ENCODE data around the gene CLTB.

Gene CLTB

DNA sequence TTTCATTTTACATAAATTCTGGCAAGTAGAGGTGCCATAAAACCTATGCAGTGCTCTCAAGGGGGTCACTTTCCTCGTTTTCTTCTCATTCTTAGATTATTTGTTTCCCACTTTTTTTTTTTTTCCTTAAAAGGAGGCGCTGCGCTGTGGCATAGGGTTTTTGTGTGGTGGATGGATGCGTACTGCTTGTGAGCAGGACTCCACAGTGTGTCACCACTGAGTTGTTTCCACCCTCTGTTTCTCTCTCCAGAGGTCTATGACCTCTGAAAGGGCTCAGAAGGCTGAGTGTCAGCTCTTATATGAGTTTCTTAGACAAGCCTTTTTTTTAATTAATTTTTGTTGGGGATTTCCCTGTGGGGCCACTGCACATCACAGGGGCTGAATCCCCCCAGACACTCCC lies 13.6 kb upstream of the CLTB start:
- Histone ChIP-seq H3K9ac (ENCODE audit: low read depth in 1 of 2, low read length in 2 of 2) (no peak overlapping the region), H3K27me3 (ENCODE audit: control insufficient read depth in 1 of 2, insufficient read depth in 2 of 2, low read length in 2 of 2) (no peaks in the 10 kb centered on the region), H3K9me3 (ENCODE audit: control insufficient read depth in 1 of 2, low read length in 2 of 2) (no peaks in the 10 kb centered on the region), H3K36me3 (ENCODE audit: control insufficient read depth in 1 of 2, insufficient read depth in 2 of 2, low read length in 2 of 2) (no peaks in the 10 kb centered on the region), H3K4me1 (ENCODE audit: control insufficient read depth in 1 of 2, insufficient read depth in 2 of 2, low read length in 2 of 2) (no peaks in the 10 kb centered on the region), H3K4me3 (ENCODE audit: low read depth in 1 of 2, low read length in 2 of 2) (no peak overlapping the region), H3K27ac (ENCODE audit: low read depth, low read length) (no peak overlapping the region)

DNA sequence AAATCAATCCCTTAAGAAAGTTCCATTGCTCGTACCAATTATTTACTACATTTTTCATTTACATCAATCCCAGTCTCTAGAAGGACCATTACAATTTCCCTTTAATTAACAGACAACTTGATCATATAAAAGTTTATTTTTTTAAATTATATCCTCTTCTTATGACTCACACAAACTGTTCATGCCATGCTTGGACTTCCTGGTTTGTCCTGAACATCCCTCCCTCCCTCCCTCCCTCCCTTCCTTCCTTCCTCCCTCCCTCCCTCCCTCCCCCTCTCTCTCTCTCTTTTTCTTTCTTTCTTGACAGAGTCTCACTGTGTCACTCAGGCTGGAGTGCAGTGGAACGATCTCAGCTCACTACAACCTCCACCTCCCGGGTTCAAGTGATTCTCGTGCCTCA lies 11.6 kb upstream of the CLTB start:
- Histone ChIP-seq H3K27me3 (ENCODE audit: control insufficient read depth in 1 of 2, insufficient read depth in 2 of 2, low read length in 2 of 2) (no peaks in the 10 kb centered on the region), H3K27ac (ENCODE audit: low read depth, low read length) (no peak overlapping the region), H3K9me3 (ENCODE audit: control insufficient read depth in 1 of 2, low read length in 2 of 2) (no peaks in the 10 kb centered on the region), H3K9ac (ENCODE audit: low read depth in 1 of 2, low read length in 2 of 2) (no peak overlapping the region), H3K4me1 (ENCODE audit: control insufficient read depth in 1 of 2, insufficient read depth in 2 of 2, low read length in 2 of 2) (no peaks in the 10 kb centered on the region), H3K36me3 (ENCODE audit: control insufficient read depth in 1 of 2, insufficient read depth in 2 of 2, low read length in 2 of 2) (no peaks in the 10 kb centered on the region), H3K4me3 (ENCODE audit: low read depth in 1 of 2, low read length in 2 of 2) (no peak overlapping the region)

DNA sequence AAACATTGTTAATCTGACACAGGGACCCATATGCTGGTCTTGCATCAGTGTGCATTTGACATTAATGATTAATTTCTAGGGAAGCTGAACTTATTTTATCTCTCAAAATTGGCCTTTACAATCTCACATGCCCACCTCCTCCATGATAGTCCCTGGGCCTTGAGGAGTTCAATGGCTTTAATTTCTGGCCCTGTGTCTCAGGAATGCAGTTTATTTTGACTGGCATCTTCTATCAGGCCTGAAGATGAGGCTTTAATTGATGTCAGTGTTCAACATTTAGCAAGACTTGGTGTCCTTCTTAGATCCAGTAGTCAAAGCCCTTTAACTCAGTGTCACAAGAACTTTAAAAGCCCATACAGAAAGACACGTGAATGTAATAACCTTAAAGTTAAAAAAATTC lies 10.5 kb upstream of the CLTB start:
- no peaks in the 10 kb centered on the region for H3K9me3 ChIP-seq (ENCODE audit: control insufficient read depth in 1 of 2, low read length in 2 of 2)
- H3K4me1 ChIP-seq (ENCODE audit: control insufficient read depth in 1 of 2, insufficient read depth in 2 of 2, low read length in 2 of 2), result no peaks in the 10 kb centered on the region
- no peaks in the 10 kb centered on the region for H3K36me3 ChIP-seq (ENCODE audit: control insufficient read depth in 1 of 2, insufficient read depth in 2 of 2, low read length in 2 of 2)
- no peak overlapping the region for H3K4me3 ChIP-seq (ENCODE audit: low read depth in 1 of 2, low read length in 2 of 2)
- no peaks in the 10 kb centered on the region for H3K27me3 ChIP-seq (ENCODE audit: control insufficient read depth in 1 of 2, insufficient read depth in 2 of 2, low read length in 2 of 2)
- no peak overlapping the region for H3K9ac ChIP-seq (ENCODE audit: low read depth in 1 of 2, low read length in 2 of 2)
- H3K27ac ChIP-seq (ENCODE audit: low read depth, low read length), result no peak overlapping the region

DNA sequence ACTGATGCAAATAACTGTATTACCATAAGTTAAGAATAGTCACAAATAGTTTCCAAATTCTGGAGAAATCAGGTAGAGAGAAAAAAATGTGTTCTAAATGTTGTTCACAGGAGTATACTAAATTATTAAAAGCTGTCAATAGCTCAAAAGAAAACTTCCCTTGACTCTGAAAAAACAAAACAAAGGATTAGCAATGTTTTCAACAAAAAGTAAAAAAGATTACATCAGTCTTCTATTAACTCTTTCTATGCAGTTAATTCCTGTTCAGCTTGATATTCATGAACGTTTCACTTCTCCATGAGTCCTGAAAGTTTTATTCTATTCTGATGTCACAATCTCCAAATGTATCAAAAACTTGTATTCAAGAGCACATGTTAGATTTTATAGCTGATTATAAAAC lies 9.5 kb upstream of the CLTB start:
- H3K27ac ChIP-seq (ENCODE audit: low read depth, low read length), result no peak overlapping the region
- no peak overlapping the region for H3K4me3 ChIP-seq (ENCODE audit: low read depth in 1 of 2, low read length in 2 of 2)
- no peaks in the 10 kb centered on the region for H3K9me3 ChIP-seq (ENCODE audit: control insufficient read depth in 1 of 2, low read length in 2 of 2)
- H3K4me1 ChIP-seq (ENCODE audit: control insufficient read depth in 1 of 2, insufficient read depth in 2 of 2, low read length in 2 of 2), result no peaks in the 10 kb centered on the region
- no peaks in the 10 kb centered on the region for H3K36me3 ChIP-seq (ENCODE audit: control insufficient read depth in 1 of 2, insufficient read depth in 2 of 2, low read length in 2 of 2)
- no peaks in the 10 kb centered on the region for H3K27me3 ChIP-seq (ENCODE audit: control insufficient read depth in 1 of 2, insufficient read depth in 2 of 2, low read length in 2 of 2)
- H3K9ac ChIP-seq (ENCODE audit: low read depth in 1 of 2, low read length in 2 of 2), result no peak overlapping the region

DNA sequence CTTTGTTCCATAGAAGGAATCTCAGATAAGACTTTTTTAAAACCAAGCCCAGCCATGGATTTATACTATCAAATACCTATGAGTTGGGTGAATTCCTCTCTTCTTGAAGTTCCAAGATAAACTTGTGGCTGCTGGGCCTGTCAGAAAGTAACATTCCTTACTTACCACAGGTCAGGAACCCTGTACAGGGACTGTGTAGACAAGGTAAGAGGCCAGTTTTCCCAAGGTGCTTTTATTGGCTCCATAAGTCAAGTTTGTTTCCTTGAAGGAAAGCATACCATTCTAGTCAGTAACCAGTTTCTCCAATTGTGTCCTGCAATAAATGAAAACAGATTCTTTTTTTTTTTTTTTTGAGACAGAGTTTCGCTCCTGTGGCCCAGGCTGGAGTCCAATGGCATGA lies 8.8 kb upstream of the CLTB start:
- Histone ChIP-seq H3K27me3 (ENCODE audit: control insufficient read depth in 1 of 2, insufficient read depth in 2 of 2, low read length in 2 of 2) (no peaks in the 10 kb centered on the region), H3K27ac (ENCODE audit: low read depth, low read length) (no peak overlapping the region), H3K36me3 (ENCODE audit: control insufficient read depth in 1 of 2, insufficient read depth in 2 of 2, low read length in 2 of 2) (no peaks in the 10 kb centered on the region), H3K4me3 (ENCODE audit: low read depth in 1 of 2, low read length in 2 of 2) (no peak overlapping the region), H3K4me1 (ENCODE audit: control insufficient read depth in 1 of 2, insufficient read depth in 2 of 2, low read length in 2 of 2) (no peaks in the 10 kb centered on the region), H3K9me3 (ENCODE audit: control insufficient read depth in 1 of 2, low read length in 2 of 2) (no peaks in the 10 kb centered on the region), H3K9ac (ENCODE audit: low read depth in 1 of 2, low read length in 2 of 2) (no peak overlapping the region)

GRCh38 chr5:176424181-176424580 lies 7.8 kb upstream of the CLTB start:
- no peaks in the 10 kb centered on the region for H3K36me3 ChIP-seq (ENCODE audit: control insufficient read depth in 1 of 2, insufficient read depth in 2 of 2, low read length in 2 of 2)
- no peak overlapping the region for H3K27ac ChIP-seq (ENCODE audit: low read depth, low read length)
- H3K4me3 ChIP-seq (ENCODE audit: low read depth in 1 of 2, low read length in 2 of 2), result no peak overlapping the region
- H3K9me3 ChIP-seq (ENCODE audit: control insufficient read depth in 1 of 2, low read length in 2 of 2), result no peaks in the 10 kb centered on the region
- H3K9ac ChIP-seq (ENCODE audit: low read depth in 1 of 2, low read length in 2 of 2), result no peak overlapping the region
- H3K27me3 ChIP-seq (ENCODE audit: control insufficient read depth in 1 of 2, insufficient read depth in 2 of 2, low read length in 2 of 2), result no peaks in the 10 kb centered on the region
- no peaks in the 10 kb centered on the region for H3K4me1 ChIP-seq (ENCODE audit: control insufficient read depth in 1 of 2, insufficient read depth in 2 of 2, low read length in 2 of 2)

DNA sequence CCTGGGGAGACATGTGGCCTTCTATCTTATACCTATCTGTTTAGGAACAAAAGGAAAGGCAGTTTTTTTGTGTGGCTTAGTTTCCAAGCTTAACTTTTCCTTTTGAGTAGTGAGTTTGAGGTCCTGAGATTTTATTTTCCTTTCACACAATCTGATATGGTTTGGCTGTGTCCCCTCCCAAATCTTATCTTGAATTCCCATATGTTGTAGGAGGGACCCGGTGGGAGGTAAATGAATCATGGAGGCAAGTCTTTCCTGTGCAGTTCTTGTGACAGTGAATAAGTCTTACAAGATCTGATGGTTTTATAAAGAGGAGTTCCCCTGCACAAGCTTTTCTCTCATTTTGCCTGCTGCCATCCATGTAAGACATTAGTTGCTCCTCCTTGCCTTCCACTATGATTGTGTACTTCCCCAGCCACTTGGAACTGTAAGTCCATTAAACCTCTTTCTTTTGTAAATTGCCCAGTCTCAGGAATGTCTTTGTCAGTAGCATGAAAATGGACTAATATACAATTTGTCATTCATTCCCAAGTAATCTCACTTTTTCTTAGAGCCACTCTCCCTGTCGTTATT lies 4.7 kb upstream of the CLTB start:
- Histone ChIP-seq H3K9me3 (ENCODE audit: control insufficient read depth in 1 of 2, low read length in 2 of 2) (no peaks in the 10 kb centered on the region), H3K27me3 (ENCODE audit: control insufficient read depth in 1 of 2, insufficient read depth in 2 of 2, low read length in 2 of 2) (no peaks in the 10 kb centered on the region), H3K27ac (ENCODE audit: low read depth, low read length) (no peak overlapping the region), H3K4me3 (ENCODE audit: low read depth in 1 of 2, low read length in 2 of 2) (no peak overlapping the region), H3K9ac (ENCODE audit: low read depth in 1 of 2, low read length in 2 of 2) (no peak overlapping the region), H3K36me3 (ENCODE audit: control insufficient read depth in 1 of 2, insufficient read depth in 2 of 2, low read length in 2 of 2) (no peaks in the 10 kb centered on the region), H3K4me1 (ENCODE audit: control insufficient read depth in 1 of 2, insufficient read depth in 2 of 2, low read length in 2 of 2) (peaks cover 7% of the 10 kb centered on the region in 2 donors)

GRCh38 chr5:176420086-176420485 lies 3.7 kb upstream of the CLTB start:
- H3K27ac ChIP-seq (ENCODE audit: low read depth, low read length), result no peak overlapping the region

DNA sequence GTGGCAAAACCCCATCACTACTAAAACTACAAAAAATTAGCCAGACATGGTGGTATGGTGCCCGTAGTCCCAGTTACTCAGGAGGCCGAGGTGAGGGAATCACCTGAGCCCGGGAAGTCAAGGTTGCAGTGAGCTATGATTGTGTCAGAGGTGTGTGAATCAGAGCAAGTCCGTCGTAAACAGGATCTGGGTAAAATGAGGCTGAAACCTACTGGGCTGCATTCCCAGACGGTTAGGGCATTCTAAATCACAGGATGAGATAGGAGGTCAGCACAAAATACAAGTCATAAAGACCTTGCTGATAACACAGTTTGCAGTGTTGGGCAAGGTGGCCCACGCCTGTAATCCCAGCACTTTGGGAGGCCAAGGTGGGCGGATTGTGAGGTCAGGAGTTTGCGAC lies 1.9 kb upstream of the CLTB start:
- Histone ChIP-seq H3K4me3 (ENCODE audit: low read depth in 1 of 2, low read length in 2 of 2) (no peak overlapping the region), H3K36me3 (ENCODE audit: control insufficient read depth in 1 of 2, insufficient read depth in 2 of 2, low read length in 2 of 2) (no peaks in the 10 kb centered on the region), H3K9ac (ENCODE audit: low read depth in 1 of 2, low read length in 2 of 2) (no peak overlapping the region), H3K27me3 (ENCODE audit: control insufficient read depth in 1 of 2, insufficient read depth in 2 of 2, low read length in 2 of 2) (no peaks in the 10 kb centered on the region), H3K4me1 (ENCODE audit: control insufficient read depth in 1 of 2, insufficient read depth in 2 of 2, low read length in 2 of 2) (peaks cover 24% of the 10 kb centered on the region in 2 donors), H3K27ac (ENCODE audit: low read depth, low read length) (no peak overlapping the region), H3K9me3 (ENCODE audit: control insufficient read depth in 1 of 2, low read length in 2 of 2) (no peaks in the 10 kb centered on the region)

More at GRCh38 chr5:176420086-176420485, 3.7 kb upstream of the CLTB start:
- Histone ChIP-seq H3K9me3 (ENCODE audit: control insufficient read depth in 1 of 2, low read length in 2 of 2) (no peaks in the 10 kb centered on the region), H3K4me3 (ENCODE audit: low read depth in 1 of 2, low read length in 2 of 2) (no peak overlapping the region), H3K27me3 (ENCODE audit: control insufficient read depth in 1 of 2, insufficient read depth in 2 of 2, low read length in 2 of 2) (no peaks in the 10 kb centered on the region), H3K4me1 (ENCODE audit: control insufficient read depth in 1 of 2, insufficient read depth in 2 of 2, low read length in 2 of 2) (peaks cover 10 to 13% of the 10 kb centered on the region in 2 donors), H3K9ac (ENCODE audit: low read depth in 1 of 2, low read length in 2 of 2) (no peak overlapping the region), H3K36me3 (ENCODE audit: control insufficient read depth in 1 of 2, insufficient read depth in 2 of 2, low read length in 2 of 2) (no peaks in the 10 kb centered on the region)

DNA sequence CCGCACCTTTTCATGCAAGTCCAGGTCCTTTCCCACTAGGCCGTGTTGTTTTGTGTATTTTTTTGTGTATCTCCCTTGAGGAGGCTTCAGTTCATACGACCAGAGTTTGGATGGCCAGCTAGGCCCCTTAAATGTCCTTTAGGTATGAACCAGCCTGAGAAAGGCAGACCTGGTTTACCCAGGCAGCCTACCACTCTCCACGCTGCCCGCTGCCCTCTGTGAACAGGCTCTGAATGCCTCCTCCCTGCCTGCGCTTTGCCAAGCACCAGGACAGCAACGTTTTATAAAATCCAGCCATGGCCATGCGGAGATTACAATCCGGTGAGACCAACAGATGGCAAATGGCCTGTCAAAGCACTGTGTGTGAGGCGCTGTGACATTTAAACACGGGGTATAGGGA lies 626 bp upstream of the CLTB start:
- no peaks in the 10 kb centered on the region for H3K9me3 ChIP-seq (ENCODE audit: control insufficient read depth in 1 of 2, low read length in 2 of 2)
- H3K27me3 ChIP-seq (ENCODE audit: control insufficient read depth in 1 of 2, insufficient read depth in 2 of 2, low read length in 2 of 2), result no peaks in the 10 kb centered on the region
- peaks cover 3 to 4% of the 10 kb centered on the region in 2 donors for H3K36me3 ChIP-seq (ENCODE audit: control insufficient read depth in 1 of 2, insufficient read depth in 2 of 2, low read length in 2 of 2)
- no peak overlapping the region for H3K27ac ChIP-seq (ENCODE audit: low read depth, low read length)
- H3K9ac ChIP-seq (ENCODE audit: low read depth in 1 of 2, low read length in 2 of 2), result peak overlapping the region in 1 of 2 donors; percentile 70
- peaks cover 29 to 32% of the 10 kb centered on the region in 2 donors for H3K4me1 ChIP-seq (ENCODE audit: control insufficient read depth in 1 of 2, insufficient read depth in 2 of 2, low read length in 2 of 2)
- peak overlapping the region in 1 of 2 donors; percentile 61 for H3K4me3 ChIP-seq (ENCODE audit: low read depth in 1 of 2, low read length in 2 of 2)

Data from duodenal mucosa (tissue), 2 donors.